DMS153 treated with DMSO at 0.1 percent for 48 hours (cell line): ENCODE data around the gene CFAP210.

Source experiments
- DNase-seq: peaks from one replicate; lab custom pipeline; 2025; ENCODE audit not compliant: unreplicated experiment; lab: John Stamatoyannopoulos, UW

Gene CFAP210

GRCh38 chr2:169673921-169674320 is 20.3 kb downstream of the CFAP210 start:
- DNase-seq, result no peak

GRCh38 chr2:169673106-169673505 is 21.1 kb downstream of the CFAP210 start:
- no peak for DNase-seq

GRCh38 chr2:169672406-169672805 is 21.8 kb downstream of the CFAP210 start:
- no peak for DNase-seq

- DNase-seq, result no peak
Measured at GRCh38 chr2:169670937-169671336, 23.3 kb downstream of the CFAP210 start.

- DNase-seq, result no peak
Measured at GRCh38 chr2:169670215-169670651, 24.0 kb downstream of the CFAP210 start.

- DNase-seq, result no peak
Measured at GRCh38 chr2:169667583-169667982, 26.6 kb downstream of the CFAP210 start.

- DNase-seq, result no peak
Measured at GRCh38 chr2:169664978-169665930, 29.0 kb downstream of the CFAP210 start.

- DNase-seq, result no peak
Measured at GRCh38 chr2:169664600-169664977, 29.6 kb downstream of the CFAP210 start.

- DNase-seq, result no peak
Measured at GRCh38 chr2:169663247-169663646, 31.0 kb downstream of the CFAP210 start.

- DNase-seq, result no peak
Measured at GRCh38 chr2:169662744-169663143, 31.5 kb downstream of the CFAP210 start.

- no peak for DNase-seq
Measured at GRCh38 chr2:169661265-169661664, 32.9 kb downstream of the CFAP210 start.

GRCh38 chr2:169659320-169659719 is 34.9 kb downstream of the CFAP210 start:
- DNase-seq, result no peak

- no peak for DNase-seq
Measured at GRCh38 chr2:169658877-169659276, 35.3 kb downstream of the CFAP210 start.

- DNase-seq, result no peak
Measured at GRCh38 chr2:169656164-169656563, 38.0 kb downstream of the CFAP210 start.

GRCh38 chr2:169653636-169654035 is 40.6 kb downstream of the CFAP210 start:
- no peak for DNase-seq

- no peak for DNase-seq
Measured at GRCh38 chr2:169649278-169649677, 44.9 kb downstream of the CFAP210 start.

GRCh38 chr2:169647496-169647895 is 46.7 kb downstream of the CFAP210 start:
- DNase-seq, result no peak

- no peak for DNase-seq
Measured at GRCh38 chr2:169644173-169644572, 50.0 kb downstream of the CFAP210 start.

- DNase-seq, result no peak
Measured at GRCh38 chr2:169641464-169641863, 52.7 kb downstream of the CFAP210 start.

GRCh38 chr2:169640104-169640503 is 54.1 kb downstream of the CFAP210 start:
- DNase-seq, result no peak

- no peak for DNase-seq
Measured at GRCh38 chr2:169637620-169638019, 56.6 kb downstream of the CFAP210 start.

GRCh38 chr2:169636440-169637097 is 57.6 kb downstream of the CFAP210 start:
- no peak for DNase-seq
